ENCODE measurements around the gene STX7. TPM values are rescaled to one million over a fixed set of nuclear protein-coding genes. Genes with fewer than 3 reads are reported as not detected.

STX7 gene
- total RNA-seq, 1 experiment from 2014 or later, result 27.8 TPM

DNA sequence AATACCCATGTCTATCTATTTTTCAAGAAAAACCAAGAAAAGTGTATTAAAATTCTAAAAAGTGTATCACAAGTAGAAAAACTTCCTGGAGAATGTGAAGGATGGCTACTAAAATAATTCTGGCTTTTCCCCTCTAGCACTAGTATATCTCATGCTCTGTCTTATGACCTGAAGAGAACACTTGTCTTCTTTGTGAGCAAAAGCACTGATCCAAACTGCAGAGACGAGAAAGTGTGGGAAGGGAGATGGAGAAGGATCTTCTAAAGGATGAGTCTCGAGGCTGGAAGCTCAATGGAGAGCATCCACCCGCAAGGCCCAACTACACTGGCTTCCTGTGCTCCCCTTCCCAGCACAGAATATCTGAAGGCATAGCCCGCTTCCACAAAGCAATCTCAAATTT, 23.5 kb downstream of the STX7 start:
- Histone ChIP-seq H3K4me3 (replicated peaks in 1 of 2; ENCODE audit: low read depth in 1 of 2, low read length in 2 of 2) (no peak overlapping the region), H3K27ac (ENCODE audit: low read depth, low read length) (no peak overlapping the region), H3K27me3 (ENCODE audit: insufficient read depth, low read length) (no peaks in the 10 kb centered on the region), H3K9ac (ENCODE audit: low read length) (no peak overlapping the region), H3K79me2 (ENCODE audit: insufficient read depth, low read length) (peaks cover 15% of the 10 kb centered on the region), H4K20me1 (ENCODE audit: insufficient read depth) (no peaks in the 10 kb centered on the region), H3K9me2 (ENCODE audit: insufficient read depth) (no peaks in the 10 kb centered on the region), H3K36me3 (ENCODE audit: control insufficient read depth in 1 of 2, insufficient read depth in 2 of 2, low read length in 2 of 2) (no peaks in the 10 kb centered on the region), H3K9me3 (ENCODE audit: control insufficient read depth in 1 of 2, insufficient read depth in 1 of 2, low read depth in 1 of 2, low read length in 2 of 2) (no peaks in the 10 kb centered on the region), H3K4me2 (ENCODE audit: low read length) (no peak overlapping the region), H3K4me1 (ENCODE audit: control insufficient read depth in 1 of 2, insufficient read depth in 2 of 2, low read length in 2 of 2) (no peaks in the 10 kb centered on the region), H2AFZ (ENCODE audit: low read depth, low read length, poor library complexity, severe bottlenecking) (no peak overlapping the region)
- ChIA-PET RAD21 (ENCODE audit: low non-redundant PET in 1 of 2, low total read pairs in 2 of 2, uncharacterized antibody in 2 of 2, unreplicated experiment in 2 of 2) (no interaction called here), POLR2A (no interaction called here), CTCF (no interaction called here)
- DNase-seq (ENCODE audit: low read depth, low spot score) (no peak), ATAC-seq (no peak)
- intact Hi-C loops (cut with micrococcal nuclease), result no loop called here
- TF ChIP-seq FOSL1 (IDR thresholded peaks at IDR 0.05; ENCODE audit: low read depth) (no peak), CEBPB (IDR thresholded peaks at IDR 0.05; ENCODE audit: low read depth) (no peak), ELF1 (IDR thresholded peaks at IDR 0.05; ENCODE audit: borderline replicate concordance, low read depth) (no peak), EZH2phosphoT487 (IDR thresholded peaks at IDR 0.05; ENCODE audit: borderline replicate concordance) (no peak), ZNF274 (IDR thresholded peaks at IDR 0.05; ENCODE audit: low read depth, low read length) (no peak)
- TF ChIP-seq, protein P1, sequence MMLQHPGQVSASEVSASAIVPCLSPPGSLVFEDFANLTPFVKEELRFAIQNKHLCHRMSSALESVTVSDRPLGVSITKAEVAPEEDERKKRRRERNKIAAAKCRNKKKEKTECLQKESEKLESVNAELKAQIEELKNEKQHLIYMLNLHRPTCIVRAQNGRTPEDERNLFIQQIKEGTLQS (IDR thresholded peaks at IDR 0.05), result no peak
- no TSS peak for BruUV-seq (replicated peaks)

DNA sequence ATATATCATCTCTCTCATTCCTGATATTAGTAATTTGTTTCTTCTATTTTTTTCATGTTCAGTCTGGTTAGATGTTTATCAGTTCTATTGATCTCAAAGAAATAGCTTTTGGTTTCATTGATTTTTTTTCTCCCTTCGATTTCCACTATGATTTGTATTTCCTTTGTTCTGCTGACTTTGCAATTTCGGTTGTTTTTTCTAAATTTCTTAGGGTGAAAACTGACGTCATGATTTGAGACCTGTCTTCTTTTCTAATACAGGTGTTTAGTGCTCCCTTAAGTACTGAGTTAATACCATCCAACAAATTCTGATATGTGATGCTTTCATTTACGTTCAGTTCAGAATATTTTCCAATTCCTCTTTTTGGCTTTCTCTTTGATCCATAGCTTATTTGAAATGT, 25.2 kb downstream of the STX7 start:
- TF ChIP-seq FOSL1 (IDR thresholded peaks at IDR 0.05; ENCODE audit: low read depth), result no peak
- TF ChIP-seq TCF7L2 (IDR thresholded peaks at IDR 0.05; ENCODE audit: borderline replicate concordance, extremely low read depth, insufficient read depth, insufficient read length), result no peak
- no peak for TF ChIP-seq EZH2 (IDR thresholded peaks at IDR 0.05)
- no peak for TF ChIP-seq SIN3A (IDR thresholded peaks at IDR 0.05; ENCODE audit: low read depth)
- TF ChIP-seq EZH2phosphoT487 (IDR thresholded peaks at IDR 0.05; ENCODE audit: borderline replicate concordance), result no peak
- no peak for TF ChIP-seq RAD21 (IDR thresholded peaks at IDR 0.05; ENCODE audit: low read depth)
- TF ChIP-seq SP1 (IDR thresholded peaks at IDR 0.05; ENCODE audit: low read depth), result no peak
- no peak for TF ChIP-seq CEBPB (IDR thresholded peaks at IDR 0.05; ENCODE audit: low read depth)
- no peak for TF ChIP-seq SRF (IDR thresholded peaks at IDR 0.05; ENCODE audit: low read depth)
- TF ChIP-seq, protein P1 (IDR thresholded peaks at IDR 0.05), result no peak
- TF ChIP-seq, protein P2, sequence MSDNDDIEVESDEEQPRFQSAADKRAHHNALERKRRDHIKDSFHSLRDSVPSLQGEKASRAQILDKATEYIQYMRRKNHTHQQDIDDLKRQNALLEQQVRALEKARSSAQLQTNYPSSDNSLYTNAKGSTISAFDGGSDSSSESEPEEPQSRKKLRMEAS (IDR thresholded peaks at IDR 0.05), result no peak
- TF ChIP-seq, protein P3, sequence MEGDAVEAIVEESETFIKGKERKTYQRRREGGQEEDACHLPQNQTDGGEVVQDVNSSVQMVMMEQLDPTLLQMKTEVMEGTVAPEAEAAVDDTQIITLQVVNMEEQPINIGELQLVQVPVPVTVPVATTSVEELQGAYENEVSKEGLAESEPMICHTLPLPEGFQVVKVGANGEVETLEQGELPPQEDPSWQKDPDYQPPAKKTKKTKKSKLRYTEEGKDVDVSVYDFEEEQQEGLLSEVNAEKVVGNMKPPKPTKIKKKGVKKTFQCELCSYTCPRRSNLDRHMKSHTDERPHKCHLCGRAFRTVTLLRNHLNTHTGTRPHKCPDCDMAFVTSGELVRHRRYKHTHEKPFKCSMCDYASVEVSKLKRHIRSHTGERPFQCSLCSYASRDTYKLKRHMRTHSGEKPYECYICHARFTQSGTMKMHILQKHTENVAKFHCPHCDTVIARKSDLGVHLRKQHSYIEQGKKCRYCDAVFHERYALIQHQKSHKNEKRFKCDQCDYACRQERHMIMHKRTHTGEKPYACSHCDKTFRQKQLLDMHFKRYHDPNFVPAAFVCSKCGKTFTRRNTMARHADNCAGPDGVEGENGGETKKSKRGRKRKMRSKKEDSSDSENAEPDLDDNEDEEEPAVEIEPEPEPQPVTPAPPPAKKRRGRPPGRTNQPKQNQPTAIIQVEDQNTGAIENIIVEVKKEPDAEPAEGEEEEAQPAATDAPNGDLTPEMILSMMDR (IDR thresholded peaks at IDR 0.05 in 2 of 3, conservative IDR thresholded peaks at IDR 0.05 in 1 of 3; ENCODE audit: borderline replicate concordance in 1 of 3, insufficient read depth in 1 of 3, low read depth in 2 of 3, low read length in 2 of 3), result no peak
- no peak for TF ChIP-seq POLR2AphosphoS5 (IDR thresholded peaks at IDR 0.05; ENCODE audit: low read depth, low read length)
- no peak for TF ChIP-seq JUND (IDR thresholded peaks at IDR 0.05)
- no peak for TF ChIP-seq EGR1 (IDR thresholded peaks at IDR 0.05; ENCODE audit: low read depth)
- no peak for TF ChIP-seq YY1 (IDR thresholded peaks at IDR 0.05; ENCODE audit: extremely low read depth, insufficient replicate concordance, low read depth, low read length)
- H2AFZ ChIP-seq (ENCODE audit: low read depth, low read length, poor library complexity, severe bottlenecking), result no peak overlapping the region
- H3K4me2 ChIP-seq (ENCODE audit: low read length), result no peak overlapping the region
- ChIA-PET CTCF (interaction anchor here (1.1 to 1.4 kb wide), 2 partner anchors 208 kb away, joined by 3 to 5 read pairs; no protein-coding TSS in a partner anchor), POLR2A (no interaction called here), RAD21 (ENCODE audit: low non-redundant PET in 1 of 2, low total read pairs in 2 of 2, uncharacterized antibody in 2 of 2, unreplicated experiment in 2 of 2) (no interaction called here)
- peaks cover 9% of the 10 kb centered on the region; the same call in 1 of the 2 replicates for H3K79me2 ChIP-seq (ENCODE audit: insufficient read depth, low read length)
- H3K9me3 ChIP-seq (ENCODE audit: control insufficient read depth in 1 of 2, insufficient read depth in 1 of 2, low read depth in 1 of 2, low read length in 2 of 2), result no peaks in the 10 kb centered on the region
- no TSS peak for BruUV-seq (replicated peaks)
- no peak overlapping the region for H3K4me3 ChIP-seq (replicated peaks in 1 of 2; ENCODE audit: low read depth in 1 of 2, low read length in 2 of 2)
- H3K27ac ChIP-seq (ENCODE audit: low read depth, low read length), result no peak overlapping the region
- no peaks in the 10 kb centered on the region for H3K27me3 ChIP-seq (ENCODE audit: insufficient read depth, low read length)
- no peak overlapping the region for H3K9ac ChIP-seq (ENCODE audit: low read length)
- no peaks in the 10 kb centered on the region for H3K9me2 ChIP-seq (ENCODE audit: insufficient read depth)
- ATAC-seq (no peak), DNase-seq (ENCODE audit: low read depth, low spot score) (no peak)
- H3K36me3 ChIP-seq (ENCODE audit: control insufficient read depth in 1 of 2, insufficient read depth in 2 of 2, low read length in 2 of 2), result no peaks in the 10 kb centered on the region
- intact Hi-C loops (cut with micrococcal nuclease), result no loop called here
- H4K20me1 ChIP-seq (ENCODE audit: insufficient read depth), result no peaks in the 10 kb centered on the region
- H3K4me1 ChIP-seq (ENCODE audit: control insufficient read depth in 1 of 2, insufficient read depth in 2 of 2, low read length in 2 of 2), result no peaks in the 10 kb centered on the region
